HL-60 (cell line): ENCODE data around the gene KLHL25.

ENCODE experiments used
- DNase-seq, 2 experiments: peaks; one replicate each; pipeline ENCODE4 v3.0.0-alpha.2; 2010 to 2020; ENCODE audit warnings: low read depth in 1 of 2, low spot score in 1 of 2
- H3K27ac ChIP-seq: fragments of 250-450 bp; sonication (Bioruptor Pico); replicated peaks from 2 replicates; pipeline ENCODE4 v1.5.1; 2020; ENCODE audit warnings: mild to moderate bottlenecking, moderate library complexity
- H3K27me3 ChIP-seq: fragments of 250-450 bp; sonication (Bioruptor Pico); 2 replicates; pipeline ENCODE4 v1.5.1; 2021; ENCODE audit warnings: mild to moderate bottlenecking, moderate library complexity; ENCODE audit not compliant: insufficient read depth, poor library complexity, severe bottlenecking
- H3K4me3 ChIP-seq: replicated peaks from 2 replicates; pipeline ENCODE4 v1.5.1; 2011; ENCODE audit warnings: mild to moderate bottlenecking, control low read depth, low read length; ENCODE audit not compliant: insufficient read depth
- CTCF ChIP-seq: IDR thresholded peaks from one replicate; pipeline ENCODE4 v1.5.1; 2011; ENCODE audit warnings: low read length, control low read depth, inconsistent platforms; ENCODE audit not compliant: insufficient read depth
- GABPA ChIP-seq: IDR thresholded peaks from 2 replicates; pipeline ENCODE4 v1.6.1; 2012; ENCODE audit warnings: low read depth
- POLR2AphosphoS5 ChIP-seq: IDR thresholded peaks from 2 replicates; pipeline ENCODE4 v1.6.1; 2012; ENCODE audit warnings: low read depth
- REST ChIP-seq: IDR thresholded peaks from 2 replicates; pipeline ENCODE4 v1.6.1; 2012; ENCODE audit warnings: low read depth; ENCODE audit not compliant: insufficient replicate concordance
- SPI1 ChIP-seq: IDR thresholded peaks from 2 replicates; pipeline ENCODE4 v1.6.1; 2012; ENCODE audit warnings: low read depth, mild to moderate bottlenecking, borderline replicate concordance

KLHL25 gene

GRCh38 chr15:85716261-85716660 is 78.5 kb downstream of the KLHL25 start:
- Histone ChIP-seq H3K27me3 (no peaks in the 10 kb centered on the region), H3K27ac (no peak overlapping the region), H3K4me3 (no peak overlapping the region)
- DNase-seq = no peak
- TF ChIP-seq CTCF (no peak), POLR2AphosphoS5 (no peak), GABPA (no peak), SPI1 (no peak), REST (no peak)

- DNase-seq = no peak
- TF ChIP-seq SPI1 (no peak), CTCF (no peak), REST (no peak), POLR2AphosphoS5 (no peak), GABPA (no peak)
- Histone ChIP-seq H3K4me3 (no peak overlapping the region), H3K27me3 (no peaks in the 10 kb centered on the region), H3K27ac (no peak overlapping the region)
These were observed 83.0 kb downstream of the KLHL25 start for GRCh38 chr15:85711580-85712192.

GRCh38 chr15:85710340-85710842 is 84.3 kb downstream of the KLHL25 start:
- Histone ChIP-seq H3K27ac (no peak overlapping the region), H3K27me3 (no peaks in the 10 kb centered on the region), H3K4me3 (no peak overlapping the region)
- no peak for TF ChIP-seq POLR2AphosphoS5
- TF ChIP-seq CTCF = no peak
- no peak for TF ChIP-seq GABPA
- no peak for TF ChIP-seq REST
- no peak for TF ChIP-seq SPI1
- DNase-seq = no peak
